Omental fat pad (tissue), 4 donors: ENCODE results near the gene RNLS. TPM values are rescaled to one million over a fixed set of nuclear protein-coding genes. Genes with fewer than 3 reads are reported as not detected.
A peak's percentile ranks its signal among the peaks of the same experiment; 100 is the strongest.

Source experiments
- ATAC-seq: fragments of 150-250 bp; one replicate; pipeline ENCODE4 v1.9.1; 2016; ENCODE audit warnings: mild to moderate bottlenecking, moderate library complexity; ENCODE audit not compliant: low FRiP score
- DNase-seq: peaks from one replicate; pipeline ENCODE4 v3.0.0-alpha.2; 2019; ENCODE audit warnings: low spot score
- total RNA-seq, 4 donors: library from RNA; depleted of rRNA; stranded (reverse); fragments of >200 nt; gene quantifications; one replicate each; pipeline ENCODE4 v1.1.0, GENCODE V29; 2016
- TF ChIP-seq, protein P1 (sequence below), 3 donors: fragments of 450-650 bp; IDR thresholded peaks; one replicate each; pipeline ENCODE4 v1.5.1; 2016 to 2017; ENCODE audit warnings: antibody characterized with exemption in 3 of 3, mild to moderate bottlenecking in 3 of 3, moderate library complexity in 2 of 3

RNLS gene
- total RNA-seq, 4 donors from 2014 or later: 13.3 to 24.7 (median 18.3) TPM

DNA sequence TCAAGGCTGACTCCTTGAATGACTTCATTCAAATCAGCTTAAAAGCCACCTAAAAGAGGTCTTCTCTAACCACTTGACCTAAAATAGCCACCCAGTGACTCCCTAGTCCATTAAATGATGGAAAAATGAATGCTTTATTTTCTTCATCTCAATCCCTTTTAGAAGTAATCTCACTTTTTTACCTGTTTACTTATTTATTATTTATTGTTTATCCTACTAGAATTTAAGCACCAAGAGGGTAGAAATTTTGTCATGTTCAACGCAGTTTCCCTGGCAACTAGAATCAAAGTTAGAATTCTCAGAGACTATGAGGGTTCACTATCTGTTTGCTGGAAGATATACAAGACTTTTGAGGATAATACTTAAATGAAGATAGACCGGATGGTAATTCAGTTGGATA, 3.3 kb upstream of the RNLS start, which contains the start of gene LIPJ:
TSS of gene LIPJ (plus strand) at position 301 of the 400 bp plus-strand sequence. CDS start 3,926 bp downstream, outside the sequence.
- TF ChIP-seq, protein P1, sequence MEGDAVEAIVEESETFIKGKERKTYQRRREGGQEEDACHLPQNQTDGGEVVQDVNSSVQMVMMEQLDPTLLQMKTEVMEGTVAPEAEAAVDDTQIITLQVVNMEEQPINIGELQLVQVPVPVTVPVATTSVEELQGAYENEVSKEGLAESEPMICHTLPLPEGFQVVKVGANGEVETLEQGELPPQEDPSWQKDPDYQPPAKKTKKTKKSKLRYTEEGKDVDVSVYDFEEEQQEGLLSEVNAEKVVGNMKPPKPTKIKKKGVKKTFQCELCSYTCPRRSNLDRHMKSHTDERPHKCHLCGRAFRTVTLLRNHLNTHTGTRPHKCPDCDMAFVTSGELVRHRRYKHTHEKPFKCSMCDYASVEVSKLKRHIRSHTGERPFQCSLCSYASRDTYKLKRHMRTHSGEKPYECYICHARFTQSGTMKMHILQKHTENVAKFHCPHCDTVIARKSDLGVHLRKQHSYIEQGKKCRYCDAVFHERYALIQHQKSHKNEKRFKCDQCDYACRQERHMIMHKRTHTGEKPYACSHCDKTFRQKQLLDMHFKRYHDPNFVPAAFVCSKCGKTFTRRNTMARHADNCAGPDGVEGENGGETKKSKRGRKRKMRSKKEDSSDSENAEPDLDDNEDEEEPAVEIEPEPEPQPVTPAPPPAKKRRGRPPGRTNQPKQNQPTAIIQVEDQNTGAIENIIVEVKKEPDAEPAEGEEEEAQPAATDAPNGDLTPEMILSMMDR (IDR thresholded peaks at IDR 0.05): no peak
- ATAC-seq (no peak), DNase-seq (no peak)

- no peak for ATAC-seq
- TF ChIP-seq, protein P1 (IDR thresholded peaks at IDR 0.05): no peak
- DNase-seq: no peak
Observed at GRCh38 chr10:88583584-88583957, 453 bp upstream of the RNLS start.

GRCh38 chr10:88582411-88582805, 710 bp downstream of the RNLS start:
- ATAC-seq (peak; percentile 42), DNase-seq (no peak)
- TF ChIP-seq, protein P1 (IDR thresholded peaks at IDR 0.05): no peak

DNA sequence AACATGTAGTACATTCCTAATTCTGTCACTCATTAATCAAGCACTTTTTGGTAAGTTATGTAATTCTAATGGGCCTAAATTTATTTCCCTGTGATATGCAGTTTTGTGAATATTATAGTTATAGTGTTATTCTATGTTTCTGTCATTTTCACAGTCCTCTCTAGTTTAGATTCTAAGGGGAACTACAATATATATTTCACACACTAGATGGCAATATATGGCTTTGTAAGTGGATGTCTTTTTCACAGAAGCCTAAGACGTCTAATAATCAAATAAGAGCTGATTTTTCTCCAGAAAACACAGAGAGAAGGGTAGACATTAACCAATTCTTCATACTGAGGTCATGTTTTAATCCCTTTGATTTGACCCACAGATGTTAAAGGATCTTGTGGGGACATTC, 18.0 kb downstream of the RNLS start:
- ATAC-seq (peak; percentile 62), DNase-seq (no peak)
- TF ChIP-seq, protein P1 (IDR thresholded peaks at IDR 0.05): no peak

DNA sequence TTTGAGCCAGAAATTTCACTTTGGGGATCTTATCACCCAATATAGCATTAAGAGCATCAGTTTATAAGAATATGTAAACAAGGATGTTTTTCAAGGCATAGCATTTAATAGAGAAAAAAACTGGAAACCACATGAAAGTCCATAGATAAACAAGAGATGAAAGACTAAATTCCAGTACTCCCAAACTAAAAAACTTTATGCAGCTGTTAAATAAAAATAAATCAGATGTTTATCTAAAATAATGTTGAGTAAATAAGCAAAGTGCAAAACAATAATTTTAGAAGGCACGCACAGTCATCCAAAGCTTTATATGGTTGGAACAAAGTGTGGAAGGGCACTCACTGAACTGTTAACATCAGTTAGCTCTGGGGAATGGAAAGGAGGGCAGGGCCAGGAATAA, 21.0 kb downstream of the RNLS start:
- ATAC-seq (no peak), DNase-seq (no peak)
- TF ChIP-seq, protein P1 (IDR thresholded peaks at IDR 0.05): no peak

DNA sequence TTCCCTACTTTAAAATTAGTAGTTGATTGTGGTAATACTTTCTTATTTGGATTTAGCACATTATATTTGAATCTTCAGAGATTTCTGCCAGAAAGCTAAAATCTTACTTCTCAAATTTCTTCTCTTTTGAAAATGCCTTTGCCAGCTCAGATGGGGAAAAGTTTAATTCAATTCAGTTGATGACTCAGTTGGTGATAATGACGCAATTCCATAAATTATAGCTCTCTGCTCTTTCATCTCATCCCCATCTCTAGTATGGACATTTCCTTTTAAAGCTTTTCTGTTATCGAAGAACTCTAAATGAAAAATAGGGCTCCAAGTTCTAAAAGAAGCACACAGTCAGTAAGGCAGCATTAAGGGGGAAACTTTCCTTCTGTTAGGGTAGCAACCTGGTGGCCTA, 25.5 kb downstream of the RNLS start:
- no peak for DNase-seq
- TF ChIP-seq, protein P1 (IDR thresholded peaks at IDR 0.05): no peak

GRCh38 chr10:88557256-88557655, 25.9 kb downstream of the RNLS start:
- TF ChIP-seq, protein P1 (IDR thresholded peaks at IDR 0.05): no peak
- no peak for ATAC-seq

More for the DNA sequence above, 25.5 kb downstream of the RNLS start:
- peak; percentile 22 for ATAC-seq

More at GRCh38 chr10:88557256-88557655, 25.9 kb downstream of the RNLS start:
- no peak for DNase-seq
